Calu3 (cell line): Measurements from ENCODE around the gene MYO1G. TPM values are rescaled to one million over a fixed set of nuclear protein-coding genes. Genes with fewer than 3 reads are reported as not detected.

Experiments
- BruUV-seq: library from RNA; stranded (reverse); fragments of 400-500 nt; replicated peaks from 2 replicates; lab custom pipeline; 2021; lab: Mats Ljungman, UMichigan
- CTCF ChIA-PET: fragments of 300-600 bp; sonication (Branson Sonifier 250); formaldehyde crosslinking; loops from one replicate; lab custom pipeline; 2022; ENCODE audit warnings: antibody characterized with exemption; lab: Charles Lee
- DNase-seq: peaks from one replicate; pipeline ENCODE4 v3.0.0; 2022
- H3K27ac Mint-ChIP-seq: one replicate; pipeline ENCODE4 v1.8.0; 2022; ENCODE audit warnings: mixed read lengths; ENCODE audit not compliant: unreplicated experiment
- H3K27me3 Mint-ChIP-seq: one replicate; pipeline ENCODE4 v1.8.0; 2022; ENCODE audit warnings: mixed read lengths; ENCODE audit not compliant: unreplicated experiment
- H3K36me3 Mint-ChIP-seq: one replicate; pipeline ENCODE4 v1.8.0; 2022; ENCODE audit warnings: mild to moderate bottlenecking, moderate library complexity, mixed read lengths; ENCODE audit not compliant: insufficient read depth, unreplicated experiment
- H3K4me1 Mint-ChIP-seq: one replicate; pipeline ENCODE4 v1.8.0; 2022; ENCODE audit warnings: mild to moderate bottlenecking, low read depth, mixed read lengths; ENCODE audit not compliant: unreplicated experiment
- H3K4me3 Mint-ChIP-seq: one replicate; pipeline ENCODE4 v1.8.0; 2022; ENCODE audit warnings: mild to moderate bottlenecking, low read depth, moderate library complexity, mixed read lengths; ENCODE audit not compliant: unreplicated experiment
- H3K9me3 Mint-ChIP-seq: one replicate; pipeline ENCODE4 v1.8.0; 2022; ENCODE audit warnings: low read depth, mixed read lengths; ENCODE audit not compliant: unreplicated experiment
- CTCF ChIP-seq: fragments of 200-600 bp; IDR thresholded peaks from one replicate; pipeline ENCODE4 v1.8.0; 2022; ENCODE audit warnings: antibody characterized with exemption; ENCODE audit not compliant: unreplicated experiment
- intact Hi-C: fragments of 100-400 bp; cut with micrococcal nuclease; formaldehyde crosslinking; loops from one replicate; pipeline ENCODE4 v1.10.0; 2022; ENCODE audit not compliant: unreplicated experiment
- total RNA-seq: library from RNA; stranded (reverse); gene quantifications from 2 replicates; pipeline ENCODE4 v1.2.3, GENCODE V29; 2022

Gene MYO1G
- total RNA-seq, 1 experiment from 2014 or later, result 0.33 TPM

GRCh38 chr7:45021604-45022296 lies 42.9 kb upstream of the MYO1G start:
- no peak overlapping the region for H3K27ac Mint-ChIP-seq

GRCh38 chr7:45020915-45021314 lies 42.1 kb upstream of the MYO1G start:
- intact Hi-C loops, result no loop called here

More at GRCh38 chr7:45021604-45022296, 42.9 kb upstream of the MYO1G start:
- CTCF ChIA-PET, result interaction anchor here (1.9 kb wide), 1 partner anchor 11 kb away, joined by 7 read pairs; no protein-coding TSS in a partner anchor
- peaks cover 5% of the 10 kb centered on the region for H3K36me3 Mint-ChIP-seq
- TF ChIP-seq CTCF, result no peak
- no peak for DNase-seq
- BruUV-seq, result no TSS peak
- H3K4me3 Mint-ChIP-seq, result no peak overlapping the region
- intact Hi-C loops, result no loop called here
- H3K4me1 Mint-ChIP-seq, result no peaks in the 10 kb centered on the region
- H3K27me3 Mint-ChIP-seq, result no peaks in the 10 kb centered on the region
- no peaks in the 10 kb centered on the region for H3K9me3 Mint-ChIP-seq

GRCh38 chr7:45017253-45017652 lies 38.4 kb upstream of the MYO1G start:
- intact Hi-C loops, result no loop called here
- Mint-ChIP-seq H3K9me3 (no peaks in the 10 kb centered on the region), H3K27ac (no peak overlapping the region), H3K36me3 (no peaks in the 10 kb centered on the region), H3K4me1 (no peaks in the 10 kb centered on the region), H3K4me3 (no peak overlapping the region), H3K27me3 (no peaks in the 10 kb centered on the region)
- no peak for DNase-seq
- CTCF ChIA-PET, result no interaction called here
- no peak for TF ChIP-seq CTCF
- BruUV-seq, result no TSS peak

More at GRCh38 chr7:45020915-45021314, 42.1 kb upstream of the MYO1G start:
- no TSS peak for BruUV-seq
- H3K27ac Mint-ChIP-seq, result no peak overlapping the region
- H3K4me3 Mint-ChIP-seq, result no peak overlapping the region
- H3K4me1 Mint-ChIP-seq, result no peaks in the 10 kb centered on the region
- CTCF ChIA-PET, result no interaction called here
- H3K9me3 Mint-ChIP-seq, result no peaks in the 10 kb centered on the region
- peaks cover 5% of the 10 kb centered on the region for H3K36me3 Mint-ChIP-seq
- H3K27me3 Mint-ChIP-seq, result no peaks in the 10 kb centered on the region
- TF ChIP-seq CTCF, result no peak
- DNase-seq, result no peak

- Mint-ChIP-seq H3K9me3 (no peaks in the 10 kb centered on the region), H3K4me3 (no peak overlapping the region), H3K36me3 (peaks cover 10% of the 10 kb centered on the region), H3K4me1 (no peaks in the 10 kb centered on the region), H3K27me3 (no peaks in the 10 kb centered on the region), H3K27ac (no peak overlapping the region)
- DNase-seq, result no peak
- intact Hi-C loops, result no loop called here
- CTCF ChIA-PET, result interaction anchor here (0.6 to 1.0 kb wide), 3 partner anchors 16 to 58 kb away, joined by 3 to 8 read pairs (median 4); no protein-coding TSS in a partner anchor
- no peak for TF ChIP-seq CTCF
- BruUV-seq, result no TSS peak
These were observed 36.5 kb upstream of the MYO1G start for GRCh38 chr7:45015313-45015712.
